Chondrocyte (in vitro differentiated cells): Measurements from ENCODE around the gene NEDD8. TPM values are rescaled to one million over a fixed set of nuclear protein-coding genes. Genes with fewer than 3 reads are reported as not detected.

Experiments
- DNase-seq: peaks from one replicate; pipeline ENCODE4 v3.0.0; 2021; ENCODE audit warnings: mixed read lengths, low spot score
- H3K27ac Mint-ChIP-seq: one replicate; pipeline ENCODE4 v1.8.0; 2021; ENCODE audit warnings: mild to moderate bottlenecking, moderate library complexity, mixed read lengths; ENCODE audit not compliant: unreplicated experiment
- H3K27me3 Mint-ChIP-seq: 2 replicates; pipeline ENCODE4 v1.8.0; 2021; ENCODE audit warnings: low read depth, mixed read lengths
- H3K36me3 Mint-ChIP-seq: 2 replicates; pipeline ENCODE4 v1.8.0; 2021; ENCODE audit warnings: low read depth, mixed read lengths
- H3K4me1 Mint-ChIP-seq: 2 replicates; pipeline ENCODE4 v1.8.0; 2021; ENCODE audit warnings: low read depth, mild to moderate bottlenecking, mixed read lengths
- H3K4me3 Mint-ChIP-seq: one replicate; pipeline ENCODE4 v1.8.0; 2021; ENCODE audit warnings: mild to moderate bottlenecking, moderate library complexity, mixed read lengths; ENCODE audit not compliant: unreplicated experiment
- H3K9me3 Mint-ChIP-seq: 2 replicates; pipeline ENCODE4 v1.8.0; 2021; ENCODE audit warnings: low read depth, mixed read lengths
- total RNA-seq: library from RNA; stranded (reverse); gene quantifications from 3 replicates; pipeline ENCODE4 v1.2.1, GENCODE V29; 2021
- TF ChIP-seq, protein P1 (sequence below): fragments of 200-600 bp; sonication (generic); IDR thresholded peaks from 2 replicates; pipeline ENCODE4 v1.5.0; 2021; ENCODE audit warnings: antibody characterized with exemption, mild to moderate bottlenecking, moderate library complexity

The NEDD8 gene
- total RNA-seq, 1 donor from 2014 or later, result 154 TPM

DNA sequence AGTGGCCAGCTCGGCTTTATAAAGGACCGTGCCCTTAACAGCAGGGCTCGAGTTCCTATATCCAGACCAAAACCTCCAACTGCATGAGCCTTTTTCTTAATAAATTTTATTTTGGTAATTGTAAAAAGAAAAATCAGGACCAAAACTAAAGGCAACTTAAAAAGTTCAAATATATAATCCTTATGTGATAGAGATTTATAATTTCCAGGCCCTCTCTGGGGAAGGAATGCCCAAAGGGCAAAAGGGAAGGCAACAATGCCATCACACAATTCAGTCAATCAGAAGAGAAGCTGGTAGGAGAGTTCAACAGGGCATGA lies 43.1 kb downstream of the NEDD8 start:
- TF ChIP-seq, protein P1, sequence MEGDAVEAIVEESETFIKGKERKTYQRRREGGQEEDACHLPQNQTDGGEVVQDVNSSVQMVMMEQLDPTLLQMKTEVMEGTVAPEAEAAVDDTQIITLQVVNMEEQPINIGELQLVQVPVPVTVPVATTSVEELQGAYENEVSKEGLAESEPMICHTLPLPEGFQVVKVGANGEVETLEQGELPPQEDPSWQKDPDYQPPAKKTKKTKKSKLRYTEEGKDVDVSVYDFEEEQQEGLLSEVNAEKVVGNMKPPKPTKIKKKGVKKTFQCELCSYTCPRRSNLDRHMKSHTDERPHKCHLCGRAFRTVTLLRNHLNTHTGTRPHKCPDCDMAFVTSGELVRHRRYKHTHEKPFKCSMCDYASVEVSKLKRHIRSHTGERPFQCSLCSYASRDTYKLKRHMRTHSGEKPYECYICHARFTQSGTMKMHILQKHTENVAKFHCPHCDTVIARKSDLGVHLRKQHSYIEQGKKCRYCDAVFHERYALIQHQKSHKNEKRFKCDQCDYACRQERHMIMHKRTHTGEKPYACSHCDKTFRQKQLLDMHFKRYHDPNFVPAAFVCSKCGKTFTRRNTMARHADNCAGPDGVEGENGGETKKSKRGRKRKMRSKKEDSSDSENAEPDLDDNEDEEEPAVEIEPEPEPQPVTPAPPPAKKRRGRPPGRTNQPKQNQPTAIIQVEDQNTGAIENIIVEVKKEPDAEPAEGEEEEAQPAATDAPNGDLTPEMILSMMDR, result no peak
- Mint-ChIP-seq H3K4me1 (peaks cover 27% of the 10 kb centered on the region), H3K27me3 (no peaks in the 10 kb centered on the region), H3K4me3 (peak overlapping the region; percentile 84), H3K9me3 (no peaks in the 10 kb centered on the region), H3K27ac (peak overlapping the region; percentile 91), H3K36me3 (peaks cover 13% of the 10 kb centered on the region)
- no peak for DNase-seq

DNA sequence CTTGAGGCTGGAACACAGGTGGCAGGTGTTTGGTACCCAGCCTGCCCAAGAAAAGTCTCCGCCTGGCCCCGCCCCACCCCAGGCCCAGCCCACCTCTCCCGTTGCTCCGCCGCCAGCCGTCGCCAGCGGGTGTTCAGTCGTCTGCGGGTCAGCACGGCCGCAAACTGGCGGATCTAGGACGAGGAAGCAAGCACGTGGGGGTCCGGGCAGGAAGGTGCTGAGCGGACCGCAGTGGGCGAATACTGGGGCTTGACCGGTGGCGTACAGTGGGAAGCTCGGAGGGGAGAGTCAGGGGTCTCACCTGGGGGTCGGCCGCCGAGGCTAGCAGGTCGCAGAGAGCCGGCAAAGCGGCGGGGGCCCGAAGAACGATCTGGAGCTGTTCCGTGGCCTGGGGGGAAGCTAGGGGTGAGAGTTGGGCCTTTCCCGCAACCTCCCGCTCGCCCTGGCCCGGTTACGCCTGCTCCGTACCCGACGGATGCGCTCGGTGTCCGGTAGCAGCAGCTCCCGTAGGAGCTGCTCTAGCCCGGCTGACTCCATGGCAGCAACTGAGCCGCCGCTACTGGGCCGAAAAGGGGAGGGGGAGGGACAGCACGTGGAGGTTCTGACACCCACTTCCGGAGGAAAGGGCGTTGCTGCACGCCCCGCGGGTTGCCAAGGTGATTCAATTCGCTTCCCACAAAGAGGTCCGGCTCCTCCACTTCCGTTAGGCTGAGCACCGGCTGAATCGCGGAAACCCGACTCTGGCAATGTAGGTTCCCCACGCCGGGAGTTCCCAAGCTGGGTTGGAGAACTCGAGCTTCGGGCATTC lies 43.7 kb downstream of the NEDD8 start, which contains the start of gene IPO4:
IPO4 (minus strand) TSS at position 566 of the 808 bp plus-strand sequence; CDS start at position 537, 29 bp downstream.
- no peaks in the 10 kb centered on the region for H3K27me3 Mint-ChIP-seq
- peak within 1 kb of the TSS; percentile 91 for H3K27ac Mint-ChIP-seq

DNA sequence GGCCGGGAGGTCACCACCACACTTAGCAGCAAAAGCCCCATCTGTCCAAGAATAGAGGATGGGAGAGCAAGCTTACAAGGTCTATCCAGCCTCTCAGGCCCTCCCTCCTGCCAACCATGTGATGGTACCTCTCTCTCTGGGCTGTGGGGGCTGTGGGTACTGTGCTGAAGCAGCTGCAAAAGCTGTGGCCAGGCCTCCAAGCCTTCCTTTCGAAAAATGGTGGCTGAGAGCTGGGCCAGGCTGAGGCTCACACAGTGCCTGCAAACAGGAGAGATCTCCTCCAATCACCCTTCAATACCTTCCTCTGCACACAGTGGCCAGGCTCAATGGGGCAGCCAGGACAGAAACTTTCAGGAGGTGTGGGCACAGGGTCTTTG lies 44.6 kb downstream of the NEDD8 start:
- Mint-ChIP-seq H3K27ac (no peak overlapping the region), H3K9me3 (no peaks in the 10 kb centered on the region), H3K36me3 (peaks cover 11% of the 10 kb centered on the region), H3K4me1 (peaks cover 22% of the 10 kb centered on the region), H3K4me3 (peak overlapping the region; percentile 84), H3K27me3 (no peaks in the 10 kb centered on the region)
- DNase-seq, result no peak
- TF ChIP-seq, protein P1, result no peak

More for the DNA sequence above, 43.7 kb downstream of the NEDD8 start, which contains the start of gene IPO4:
- Mint-ChIP-seq H3K36me3 (peaks cover 13% of the 10 kb centered on the region), H3K4me1 (peaks cover 25% of the 10 kb centered on the region), H3K9me3 (no peaks in the 10 kb centered on the region), H3K4me3 (peak within 1 kb of the TSS; percentile 84)
- DNase-seq, result no peak
- TF ChIP-seq, protein P1, result no peak

DNA sequence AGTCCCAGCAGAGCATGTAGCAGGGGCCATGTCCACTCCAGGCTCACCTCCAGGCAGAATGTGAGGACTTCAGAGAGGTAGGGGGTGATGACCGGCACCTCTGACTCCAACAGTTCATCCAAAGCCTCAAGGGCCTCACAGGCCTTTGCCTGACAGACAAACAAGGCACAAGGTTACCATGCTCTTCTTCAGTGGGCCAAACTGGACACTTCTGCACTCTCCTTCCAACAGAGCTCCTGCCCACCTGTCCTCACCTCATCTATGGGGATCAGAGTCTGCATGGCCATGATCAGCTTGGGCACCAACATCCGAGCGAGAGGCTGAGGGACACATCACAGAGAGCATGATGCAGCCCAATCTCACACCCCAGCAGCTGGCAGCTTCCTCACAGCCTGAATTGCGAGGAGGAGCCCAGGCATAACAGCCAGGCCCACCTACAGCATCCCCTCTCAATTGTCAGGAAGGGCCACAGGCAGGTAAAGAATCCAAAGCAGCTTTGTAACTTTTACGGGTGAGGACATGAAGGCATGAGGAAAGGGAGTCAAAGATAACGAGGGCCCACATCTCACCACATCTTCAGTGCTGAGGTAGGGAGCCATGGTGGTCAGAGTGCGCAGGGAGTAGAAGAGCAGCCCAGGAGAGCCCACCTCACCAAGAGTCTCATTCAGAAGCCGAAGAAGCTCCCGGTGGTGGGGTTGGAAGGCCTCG lies 45.2 kb downstream of the NEDD8 start:
- peaks cover 20% of the 10 kb centered on the region for H3K4me1 Mint-ChIP-seq
- TF ChIP-seq, protein P1, result no peak

DNA sequence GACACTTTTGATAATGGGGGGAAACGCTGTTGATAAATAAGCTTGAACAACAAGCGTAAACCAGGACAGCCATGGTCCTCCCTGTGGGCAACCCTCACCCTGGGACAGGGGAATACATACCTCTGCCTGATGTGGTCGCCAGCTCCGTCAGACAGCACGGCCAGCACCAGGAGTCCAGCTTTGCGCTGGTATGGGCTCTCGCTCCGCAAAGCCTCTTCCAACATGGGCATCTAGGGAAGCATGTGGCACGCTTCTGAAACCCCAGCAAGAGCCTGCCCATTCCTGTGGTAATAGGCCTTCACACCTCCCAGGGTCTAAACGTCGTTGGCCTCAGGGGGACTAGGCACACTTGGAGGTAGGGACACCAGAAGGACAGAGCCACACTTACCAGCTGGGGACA lies 46.4 kb downstream of the NEDD8 start:
- Mint-ChIP-seq H3K9me3 (no peaks in the 10 kb centered on the region), H3K4me3 (no peak overlapping the region), H3K4me1 (peaks cover 20% of the 10 kb centered on the region), H3K36me3 (peaks cover 13% of the 10 kb centered on the region), H3K27me3 (no peaks in the 10 kb centered on the region), H3K27ac (no peak overlapping the region)
- DNase-seq, result no peak
- TF ChIP-seq, protein P1, result no peak

More for the DNA sequence above, 45.2 kb downstream of the NEDD8 start:
- no peak for DNase-seq
- Mint-ChIP-seq H3K9me3 (no peaks in the 10 kb centered on the region), H3K4me3 (peak overlapping the region; percentile 84), H3K27me3 (no peaks in the 10 kb centered on the region), H3K27ac (no peak overlapping the region), H3K36me3 (peaks cover 12% of the 10 kb centered on the region)
